ENCODE data around the gene PEX5L.

The PEX5L gene

DNA sequence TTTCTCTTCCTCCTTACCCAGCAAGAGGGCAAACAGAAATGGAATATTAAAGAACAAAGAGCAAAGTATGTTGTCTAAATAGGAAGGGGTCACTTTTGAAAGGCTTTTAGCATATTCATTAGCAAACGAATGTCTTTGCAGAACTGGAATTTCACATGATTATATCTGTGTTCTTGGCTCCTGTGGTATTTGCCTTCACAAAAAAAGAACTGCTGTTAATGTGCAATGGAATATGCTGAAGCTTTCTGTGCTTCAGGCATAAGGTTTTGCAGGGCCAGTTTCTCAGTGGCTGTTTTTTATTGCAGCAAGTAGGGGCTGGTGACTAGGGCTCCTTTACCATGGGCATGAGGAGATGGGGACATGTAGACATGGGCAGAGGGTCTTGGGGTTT is 210.5 kb downstream of the PEX5L start:
- Histone ChIP-seq H2AFZ (ENCODE audit: low read depth, low read length) (no peak overlapping the region), H3K27ac (ENCODE audit: low read length) (no peak overlapping the region), H3K4me1 (ENCODE audit: low read length) (peaks cover 9% of the 10 kb centered on the region), H3K9me3 (ENCODE audit: insufficient read depth, low read length) (no peaks in the 10 kb centered on the region), H3K4me3 (ENCODE audit: low read length) (no peak overlapping the region), H4K20me1 (ENCODE audit: insufficient read depth, low read length) (no peaks in the 10 kb centered on the region), H3K27me3 (ENCODE audit: low read depth, low read length) (no peaks in the 10 kb centered on the region), H3K4me2 (ENCODE audit: low read length) (no peak overlapping the region), H3K36me3 (replicated peaks; ENCODE audit: low read depth, low read length) (no peaks in the 10 kb centered on the region), H3K9ac (ENCODE audit: low read length) (no peak overlapping the region), H3K79me2 (ENCODE audit: low read length) (no peaks in the 10 kb centered on the region)
- TF ChIP-seq, protein P1, sequence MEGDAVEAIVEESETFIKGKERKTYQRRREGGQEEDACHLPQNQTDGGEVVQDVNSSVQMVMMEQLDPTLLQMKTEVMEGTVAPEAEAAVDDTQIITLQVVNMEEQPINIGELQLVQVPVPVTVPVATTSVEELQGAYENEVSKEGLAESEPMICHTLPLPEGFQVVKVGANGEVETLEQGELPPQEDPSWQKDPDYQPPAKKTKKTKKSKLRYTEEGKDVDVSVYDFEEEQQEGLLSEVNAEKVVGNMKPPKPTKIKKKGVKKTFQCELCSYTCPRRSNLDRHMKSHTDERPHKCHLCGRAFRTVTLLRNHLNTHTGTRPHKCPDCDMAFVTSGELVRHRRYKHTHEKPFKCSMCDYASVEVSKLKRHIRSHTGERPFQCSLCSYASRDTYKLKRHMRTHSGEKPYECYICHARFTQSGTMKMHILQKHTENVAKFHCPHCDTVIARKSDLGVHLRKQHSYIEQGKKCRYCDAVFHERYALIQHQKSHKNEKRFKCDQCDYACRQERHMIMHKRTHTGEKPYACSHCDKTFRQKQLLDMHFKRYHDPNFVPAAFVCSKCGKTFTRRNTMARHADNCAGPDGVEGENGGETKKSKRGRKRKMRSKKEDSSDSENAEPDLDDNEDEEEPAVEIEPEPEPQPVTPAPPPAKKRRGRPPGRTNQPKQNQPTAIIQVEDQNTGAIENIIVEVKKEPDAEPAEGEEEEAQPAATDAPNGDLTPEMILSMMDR (IDR thresholded peaks at IDR 0.05; ENCODE audit: low read depth, low read length): no peak
- no peak for TF ChIP-seq EZH2phosphoT487 (IDR thresholded peaks at IDR 0.05; ENCODE audit: low read depth)

DNA sequence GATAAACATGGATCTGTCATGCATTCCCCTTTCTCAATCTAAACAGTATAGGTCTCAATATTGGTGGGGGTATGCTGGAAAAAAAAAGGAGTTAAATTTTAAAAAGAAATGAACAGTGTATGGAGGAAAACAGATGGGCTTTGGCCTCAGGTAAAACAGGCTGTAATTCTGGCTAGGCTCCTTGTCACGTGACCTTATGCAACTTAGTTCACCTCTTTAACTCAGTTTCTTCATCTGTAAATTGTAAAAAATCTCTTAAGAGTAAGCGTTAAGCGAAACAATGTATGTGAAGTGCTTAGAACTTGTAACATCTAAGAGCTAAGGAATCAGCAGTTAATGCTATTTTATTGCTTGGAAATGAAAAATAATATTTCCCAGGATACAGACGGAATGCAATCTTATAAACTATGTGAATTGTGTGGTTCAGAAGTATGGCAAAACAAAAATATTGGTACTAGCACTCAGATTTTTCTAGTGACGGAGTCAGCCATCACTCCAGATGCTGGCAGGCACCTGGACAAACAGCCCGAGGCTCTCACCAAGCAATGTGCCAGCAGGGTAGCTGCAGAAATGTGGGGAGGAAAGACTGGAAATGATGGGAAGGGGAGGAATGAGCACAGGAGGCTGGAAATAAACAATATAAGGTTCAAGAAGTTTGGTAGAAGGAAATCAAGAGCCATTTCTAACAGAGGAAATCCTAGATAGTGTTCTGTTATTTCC is 211.1 kb downstream of the PEX5L start:
- no peak overlapping the region for H3K4me2 ChIP-seq (ENCODE audit: low read length)
- H3K9ac ChIP-seq (ENCODE audit: low read length): no peak overlapping the region
- no peaks in the 10 kb centered on the region for H3K79me2 ChIP-seq (ENCODE audit: low read length)
- H3K4me3 ChIP-seq (ENCODE audit: low read length): no peak overlapping the region
- H2AFZ ChIP-seq (ENCODE audit: low read depth, low read length): no peak overlapping the region
- H3K4me1 ChIP-seq (ENCODE audit: low read length): peaks cover 9% of the 10 kb centered on the region
- no peaks in the 10 kb centered on the region for H3K27me3 ChIP-seq (ENCODE audit: low read depth, low read length)
- H3K36me3 ChIP-seq (replicated peaks; ENCODE audit: low read depth, low read length): no peaks in the 10 kb centered on the region
- no peak for TF ChIP-seq EZH2phosphoT487 (IDR thresholded peaks at IDR 0.05; ENCODE audit: low read depth)
- TF ChIP-seq, protein P1 (IDR thresholded peaks at IDR 0.05; ENCODE audit: low read depth, low read length): no peak
- no peak overlapping the region for H3K27ac ChIP-seq (ENCODE audit: low read length)
- no peaks in the 10 kb centered on the region for H4K20me1 ChIP-seq (ENCODE audit: insufficient read depth, low read length)
- no peaks in the 10 kb centered on the region for H3K9me3 ChIP-seq (ENCODE audit: insufficient read depth, low read length)

DNA sequence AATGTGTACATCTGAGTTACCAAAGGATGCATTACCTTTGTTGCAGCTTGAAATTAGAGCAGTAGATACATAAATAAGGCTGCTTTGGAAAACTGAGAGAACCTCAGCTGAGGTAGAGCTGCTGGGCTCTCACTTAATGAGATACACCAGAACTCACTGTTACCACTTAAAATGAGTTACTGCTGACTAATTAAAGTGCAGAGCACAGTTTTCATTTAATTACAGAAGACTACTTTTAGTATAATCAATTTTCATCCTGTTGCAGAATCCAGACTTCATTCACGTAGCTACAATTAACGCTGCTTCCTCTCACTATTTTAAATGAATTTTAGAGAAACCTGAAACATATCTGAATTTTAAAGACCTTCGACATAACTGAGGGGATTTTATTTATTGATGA is 214.4 kb downstream of the PEX5L start:
- H3K79me2 ChIP-seq (ENCODE audit: low read length): no peaks in the 10 kb centered on the region
- no peak overlapping the region for H3K27ac ChIP-seq (ENCODE audit: low read length)
- no peaks in the 10 kb centered on the region for H3K27me3 ChIP-seq (ENCODE audit: low read depth, low read length)

DNA sequence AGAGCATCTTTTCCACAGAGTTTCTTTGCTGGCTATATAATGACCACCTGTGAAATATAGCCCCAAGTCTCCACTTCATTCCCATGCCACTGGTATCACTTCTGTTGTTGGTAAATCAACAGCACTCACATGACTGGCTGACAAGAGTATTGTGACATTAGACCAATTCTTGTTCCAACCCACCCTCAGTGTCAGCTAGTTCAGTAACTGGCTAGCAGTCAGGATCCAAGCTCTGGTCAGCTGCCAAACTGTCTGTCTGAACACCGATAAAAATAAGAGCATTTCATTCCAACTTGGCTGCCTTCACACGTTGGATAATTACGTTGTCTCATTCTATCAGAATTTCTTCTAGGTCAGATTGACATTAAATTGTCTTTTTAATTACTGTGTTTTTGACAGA is 217.4 kb downstream of the PEX5L start:
- no peak overlapping the region for H3K27ac ChIP-seq (ENCODE audit: low read length)
- no peaks in the 10 kb centered on the region for H3K9me3 ChIP-seq (ENCODE audit: insufficient read depth, low read length)
- no peaks in the 10 kb centered on the region for H4K20me1 ChIP-seq (ENCODE audit: insufficient read depth, low read length)
- TF ChIP-seq, protein P1 (IDR thresholded peaks at IDR 0.05; ENCODE audit: low read depth, low read length): no peak
- TF ChIP-seq EZH2phosphoT487 (IDR thresholded peaks at IDR 0.05; ENCODE audit: low read depth): no peak
- H3K4me2 ChIP-seq (ENCODE audit: low read length): no peak overlapping the region
- H3K9ac ChIP-seq (ENCODE audit: low read length): no peak overlapping the region
- H2AFZ ChIP-seq (ENCODE audit: low read depth, low read length): no peak overlapping the region
- no peaks in the 10 kb centered on the region for H3K36me3 ChIP-seq (replicated peaks; ENCODE audit: low read depth, low read length)
- no peaks in the 10 kb centered on the region for H3K27me3 ChIP-seq (ENCODE audit: low read depth, low read length)
- no peaks in the 10 kb centered on the region for H3K79me2 ChIP-seq (ENCODE audit: low read length)
- no peaks in the 10 kb centered on the region for H3K4me1 ChIP-seq (ENCODE audit: low read length)
- no peak overlapping the region for H3K4me3 ChIP-seq (ENCODE audit: low read length)

More for the DNA sequence above, 214.4 kb downstream of the PEX5L start:
- H3K4me2 ChIP-seq (ENCODE audit: low read length): no peak overlapping the region
- no peaks in the 10 kb centered on the region for H3K4me1 ChIP-seq (ENCODE audit: low read length)
- H3K9me3 ChIP-seq (ENCODE audit: insufficient read depth, low read length): no peaks in the 10 kb centered on the region
- H3K36me3 ChIP-seq (replicated peaks; ENCODE audit: low read depth, low read length): no peaks in the 10 kb centered on the region
- H3K4me3 ChIP-seq (ENCODE audit: low read length): no peak overlapping the region
- H4K20me1 ChIP-seq (ENCODE audit: insufficient read depth, low read length): no peaks in the 10 kb centered on the region
- no peak overlapping the region for H3K9ac ChIP-seq (ENCODE audit: low read length)
- no peak overlapping the region for H2AFZ ChIP-seq (ENCODE audit: low read depth, low read length)
- no peak for TF ChIP-seq EZH2phosphoT487 (IDR thresholded peaks at IDR 0.05; ENCODE audit: low read depth)
- TF ChIP-seq, protein P1 (IDR thresholded peaks at IDR 0.05; ENCODE audit: low read depth, low read length): no peak

All from OCI-LY3 (cell line).